Activated CD8-positive, alpha-beta memory T cell treated with anti-CD3 and anti-CD28 coated beads, Interleukin-2, amount 50 U/mL, for 4 hours (primary cell): ENCODE measurements around the gene ASAP3.

ENCODE experiments used
- DNase-seq: peaks from one replicate; pipeline ENCODE4 v3.0.0-alpha.2; 2020

The ASAP3 gene

DNA sequence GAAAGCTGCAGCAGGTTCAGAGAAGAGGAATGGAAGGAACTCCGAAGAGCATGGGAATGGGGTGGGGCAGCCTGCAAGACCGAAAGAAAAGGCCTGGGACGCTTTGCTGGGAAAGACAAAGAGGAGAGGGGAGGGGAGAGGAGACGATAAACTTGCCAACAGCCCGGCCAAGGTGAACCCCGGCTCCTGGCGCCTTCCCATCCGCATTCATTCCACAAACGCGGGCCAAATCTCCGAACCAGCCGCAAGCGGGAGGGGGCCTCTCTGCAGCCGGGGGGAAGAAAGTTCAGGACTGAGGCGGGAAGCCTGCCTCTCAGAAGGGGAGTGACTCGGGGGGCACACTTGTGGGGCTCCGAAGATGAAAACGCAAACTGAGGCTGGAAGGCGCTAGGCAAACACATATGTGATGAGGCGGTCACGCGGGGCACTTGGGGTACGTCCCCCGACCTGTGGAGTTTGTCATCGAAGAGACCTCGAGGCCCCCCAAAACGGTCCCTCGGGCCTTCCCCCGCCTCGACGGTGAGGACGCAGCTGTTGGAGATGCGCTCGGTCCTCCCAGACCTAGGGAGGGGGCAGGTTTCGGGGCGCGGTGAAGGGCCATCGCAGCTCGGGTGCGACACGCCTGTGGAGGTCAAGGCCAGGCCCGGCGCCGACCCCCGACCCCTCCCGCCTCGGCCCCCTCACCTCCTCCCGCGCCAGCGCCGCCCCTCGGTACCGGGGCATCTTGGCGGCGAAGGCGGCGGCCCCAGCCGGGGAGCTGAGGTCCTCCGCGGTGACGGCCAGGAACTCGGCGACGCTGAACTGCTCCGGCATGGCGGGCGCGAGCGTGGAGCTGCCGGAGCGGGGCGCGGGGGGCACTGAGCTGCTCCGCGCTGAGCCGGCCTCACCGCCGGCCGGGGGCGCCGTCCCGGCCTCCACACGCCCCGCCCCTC, at the start of gene ASAP3:
Gene ASAP3 (minus strand): TSS at position 859 of the 932 bp plus-strand sequence. CDS start 46 bp downstream, at position 813.
- DNase-seq = no peak

DNA sequence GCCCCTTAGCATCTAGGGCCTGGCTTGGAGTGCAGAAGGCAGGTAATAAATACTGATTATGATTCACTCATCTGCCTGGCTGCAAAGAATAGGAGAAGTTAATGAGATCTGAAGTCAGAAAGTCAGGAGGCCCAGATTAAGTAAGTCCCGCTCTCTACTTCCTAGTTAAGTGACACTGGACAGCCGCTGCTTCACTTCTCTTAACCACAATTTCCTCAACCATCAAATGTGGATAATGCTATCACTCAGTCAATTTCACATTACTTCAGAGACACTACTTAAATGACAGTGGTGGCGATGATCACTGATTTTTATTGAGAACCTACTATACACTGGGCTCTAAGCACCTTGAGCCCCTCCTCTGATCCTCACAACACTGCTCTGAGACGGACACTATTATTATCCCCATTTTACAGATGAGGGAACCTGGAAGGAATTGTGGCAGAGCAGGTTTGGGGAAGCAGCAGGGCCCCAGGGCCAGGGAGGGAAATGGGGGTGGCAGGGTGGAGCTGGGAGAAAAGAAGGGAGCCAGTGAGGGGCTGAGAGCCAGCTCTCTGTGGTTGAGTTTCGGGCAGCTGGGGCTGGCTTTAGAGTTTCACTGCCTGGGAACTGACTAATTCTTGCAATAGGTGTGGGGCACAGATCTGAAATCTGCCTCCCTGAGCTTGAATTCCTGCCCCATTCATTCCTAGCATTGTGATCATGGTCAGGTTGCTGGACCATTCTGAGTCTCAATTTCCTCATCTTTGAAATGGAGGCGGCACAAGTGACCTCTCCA, 49.5 kb upstream of the ASAP3 start:
- no peak for DNase-seq

DNA sequence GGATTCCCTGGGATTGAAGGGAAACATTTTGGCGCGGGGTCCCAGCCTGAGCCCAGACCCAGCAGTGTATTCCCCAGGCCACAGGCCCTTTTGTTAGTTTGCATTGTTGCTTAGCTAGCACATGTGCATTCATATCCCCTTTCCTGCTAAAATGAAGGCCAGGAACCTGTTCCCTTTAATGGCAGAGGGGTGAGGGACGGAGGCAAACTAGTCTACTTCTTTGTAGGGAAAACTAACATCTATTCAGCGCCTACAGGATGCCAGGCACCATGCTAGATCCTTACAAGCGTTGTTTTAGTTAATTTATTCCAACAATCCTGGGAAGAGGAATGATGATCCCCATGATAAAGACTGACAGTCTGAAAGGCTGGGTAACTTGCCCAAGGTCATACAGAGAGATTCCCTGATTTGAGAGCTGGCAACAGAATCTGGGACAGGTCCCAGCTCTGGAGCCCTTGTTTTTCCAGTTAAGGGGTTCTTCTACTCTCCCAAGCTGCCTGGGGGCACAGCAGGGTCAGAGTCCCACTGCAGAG, 47.6 kb upstream of the ASAP3 start:
- DNase-seq = no peak

DNA sequence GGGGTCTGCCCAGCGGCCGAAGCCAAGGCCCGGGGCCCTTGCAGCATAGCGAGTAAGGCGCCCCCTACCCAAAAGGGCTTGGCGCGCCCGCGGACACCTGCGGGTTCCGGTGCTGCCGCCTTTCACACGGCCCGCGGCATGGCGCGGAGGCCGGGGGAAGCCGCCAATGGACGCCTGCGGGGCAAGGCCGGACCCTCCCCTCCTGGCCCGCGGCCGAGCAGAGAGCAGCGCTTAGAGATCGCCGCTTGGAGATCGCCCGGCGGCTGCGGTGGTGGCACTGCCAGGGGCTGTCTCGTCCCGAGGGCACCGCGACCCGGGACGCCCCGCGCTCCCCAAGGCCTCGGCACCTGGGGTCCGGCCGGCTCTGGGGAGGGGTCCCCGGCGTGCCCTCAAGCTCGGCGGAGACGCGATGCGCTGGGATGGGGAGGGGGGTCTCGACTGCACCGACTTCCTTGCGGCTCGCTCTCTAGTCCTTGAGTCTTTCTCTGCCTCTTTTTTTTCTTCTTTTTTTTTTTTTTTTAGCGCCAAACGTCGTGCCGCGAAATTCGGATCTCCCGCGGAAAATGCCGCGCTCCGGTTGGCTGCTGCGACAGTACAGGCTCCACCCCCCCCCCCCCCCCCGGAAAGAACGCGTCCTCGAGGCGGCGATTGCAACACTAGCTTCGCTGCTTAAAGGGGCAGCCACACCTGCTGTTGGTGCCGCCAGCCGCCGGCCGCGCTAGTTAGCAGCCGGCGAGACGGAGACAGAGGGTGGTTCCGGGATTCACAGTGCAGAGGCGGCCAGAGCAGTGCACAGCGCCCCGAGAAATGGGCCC, 47.0 kb upstream of the ASAP3 start, which contains the start of gene E2F2:
Gene E2F2 (minus strand): TSS at position 487 of the 815 bp plus-strand sequence. CDS start 440 bp downstream, at position 47.
- peak; percentile 73 for DNase-seq

DNA sequence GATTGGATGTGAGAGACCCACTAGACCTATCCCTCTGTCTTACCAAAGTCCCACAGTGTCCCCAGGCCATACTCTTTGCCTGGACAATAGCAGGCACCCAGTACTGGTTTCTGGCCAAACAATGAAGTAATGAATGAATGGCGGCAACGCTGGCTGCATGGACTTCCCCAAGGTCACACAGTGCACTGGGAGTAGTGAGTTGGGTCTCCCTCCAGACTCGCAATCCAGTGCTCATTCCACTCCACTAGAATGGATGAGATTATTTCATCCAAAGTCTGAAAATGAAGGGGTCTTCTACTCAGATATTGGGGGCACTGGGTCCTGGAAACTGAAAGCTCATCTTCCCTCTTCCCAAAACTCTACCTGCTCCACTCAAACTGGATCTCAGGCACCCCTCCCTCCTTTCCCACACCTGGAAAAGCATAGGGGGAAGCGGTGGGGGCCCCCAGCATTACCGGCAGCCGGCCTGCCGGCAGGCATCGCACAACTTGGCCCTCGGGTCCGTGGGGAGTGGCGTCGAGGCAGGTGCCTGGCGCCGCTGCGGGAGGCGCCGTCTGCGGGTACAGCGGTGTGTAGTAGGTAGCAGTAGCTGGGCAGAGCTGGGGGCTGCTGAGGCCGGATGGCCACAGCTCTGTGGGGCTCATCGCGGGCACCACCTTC, 46.2 kb upstream of the ASAP3 start:
- no peak for DNase-seq

DNA sequence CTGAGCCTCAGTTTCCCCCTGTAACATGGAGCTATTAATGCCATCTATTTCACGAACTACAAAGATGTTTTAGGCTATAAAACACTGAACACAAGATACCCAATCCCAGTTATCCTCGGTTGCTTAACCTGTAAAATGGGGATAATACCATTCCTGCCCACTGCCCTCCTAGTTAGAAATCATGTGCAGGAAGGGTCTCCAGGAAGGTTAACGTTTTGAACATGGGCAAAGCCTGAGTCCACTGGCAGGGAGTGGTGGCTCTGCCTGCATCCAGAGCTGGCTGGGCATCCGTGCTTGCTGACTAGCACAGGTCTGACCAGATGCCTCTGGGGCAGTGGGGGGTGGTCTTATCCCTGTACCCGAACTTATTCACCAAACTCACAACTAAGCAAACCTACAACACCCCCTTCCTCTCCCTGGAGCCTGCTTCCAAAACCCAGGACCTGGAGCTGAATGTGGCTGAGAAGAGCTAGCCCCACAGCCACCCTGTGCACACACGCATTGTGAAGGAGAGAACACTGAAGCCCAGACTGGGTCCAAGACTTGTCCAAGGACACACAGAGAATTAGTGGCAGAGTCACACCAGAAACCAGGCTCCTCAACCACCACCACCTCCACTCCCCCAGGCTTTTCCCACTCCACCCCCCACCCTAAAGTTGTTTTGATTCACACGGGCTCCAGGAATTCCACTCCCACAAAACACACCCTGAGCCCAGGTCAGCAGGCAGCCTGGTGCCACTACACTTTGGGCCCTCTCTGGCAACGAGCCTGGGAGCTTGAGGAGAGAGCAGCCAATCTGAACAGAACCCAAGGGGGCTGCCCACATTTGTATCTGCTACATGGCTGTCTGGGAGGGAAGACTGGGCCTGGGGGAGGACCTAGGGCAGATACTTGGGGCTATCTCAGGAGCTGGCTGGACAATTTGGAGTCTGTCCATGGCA, 45.4 kb upstream of the ASAP3 start:
- no peak for DNase-seq

DNA sequence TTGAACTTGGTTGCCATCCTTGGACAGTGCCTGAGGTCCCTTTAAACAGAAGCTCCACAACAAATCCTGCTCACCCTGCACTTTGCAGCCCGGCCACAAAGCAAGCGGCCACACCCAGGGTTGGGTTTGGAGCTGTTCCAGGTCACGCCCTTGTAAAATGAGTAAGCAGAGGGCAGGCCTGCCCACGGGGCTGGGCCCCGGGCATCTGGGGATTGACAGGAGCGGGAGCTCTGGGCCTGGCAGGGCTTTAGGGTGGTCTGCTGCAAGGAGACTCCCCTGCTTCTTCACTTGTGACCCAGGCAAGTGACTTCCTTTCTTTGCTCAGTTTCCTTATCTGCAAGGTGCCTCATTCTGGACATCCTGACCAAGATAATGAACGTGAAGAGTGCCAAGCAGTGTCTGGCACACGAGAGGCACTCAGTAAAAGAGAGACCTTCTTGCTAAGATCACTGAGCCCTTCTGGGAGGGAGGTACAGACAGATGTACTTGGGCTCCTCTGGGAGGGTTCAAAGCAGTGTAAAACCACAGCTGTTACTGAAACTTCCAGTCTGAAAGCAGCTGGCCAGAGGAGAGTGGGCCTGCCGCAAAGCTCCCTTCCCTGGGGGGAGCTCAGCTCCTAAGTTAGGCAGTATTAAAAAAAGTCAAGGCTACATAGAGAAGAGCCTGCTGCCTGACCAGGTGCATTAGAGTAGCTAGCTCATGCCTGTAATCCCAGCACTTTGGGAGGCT, 44.4 kb upstream of the ASAP3 start:
- peak; percentile 75 for DNase-seq

DNA sequence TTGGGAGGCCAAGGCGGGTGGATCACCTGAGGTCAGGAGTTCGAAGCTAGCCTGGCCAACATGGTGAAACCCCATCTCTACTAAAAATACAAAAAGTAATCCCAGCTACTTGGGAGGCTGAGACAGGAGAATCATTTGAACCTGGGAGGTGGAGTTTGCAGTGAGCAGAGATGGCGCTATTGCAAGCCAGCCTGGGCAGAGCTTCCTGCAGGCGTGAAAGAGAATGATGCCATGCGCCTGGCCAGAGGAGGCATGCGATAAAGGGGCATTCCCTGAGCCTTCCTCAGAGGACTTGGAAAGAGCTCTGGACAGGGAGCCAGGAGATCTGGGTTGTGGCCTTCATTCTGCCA, 43.9 kb upstream of the ASAP3 start:
- DNase-seq = no peak

DNA sequence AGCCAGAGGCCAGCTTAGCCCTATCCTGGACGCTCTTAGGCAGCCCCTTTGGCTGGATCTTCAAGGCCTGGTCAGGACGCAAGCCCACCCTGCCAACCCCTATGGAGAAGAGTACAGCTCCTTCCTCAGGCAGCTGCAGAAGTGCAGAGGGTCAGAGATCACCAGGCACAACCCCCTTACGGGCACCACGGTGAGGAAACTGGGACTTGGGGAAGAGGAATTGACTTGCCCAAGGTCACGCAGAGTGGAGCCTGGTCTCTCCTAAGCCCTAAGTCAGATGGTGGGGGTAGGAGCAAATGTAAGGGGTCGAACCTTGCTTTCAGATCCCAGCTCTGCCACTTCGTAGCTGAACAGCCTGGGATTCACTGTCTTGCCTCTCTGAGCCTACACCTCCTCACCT, 43.4 kb upstream of the ASAP3 start:
- DNase-seq = no peak

DNA sequence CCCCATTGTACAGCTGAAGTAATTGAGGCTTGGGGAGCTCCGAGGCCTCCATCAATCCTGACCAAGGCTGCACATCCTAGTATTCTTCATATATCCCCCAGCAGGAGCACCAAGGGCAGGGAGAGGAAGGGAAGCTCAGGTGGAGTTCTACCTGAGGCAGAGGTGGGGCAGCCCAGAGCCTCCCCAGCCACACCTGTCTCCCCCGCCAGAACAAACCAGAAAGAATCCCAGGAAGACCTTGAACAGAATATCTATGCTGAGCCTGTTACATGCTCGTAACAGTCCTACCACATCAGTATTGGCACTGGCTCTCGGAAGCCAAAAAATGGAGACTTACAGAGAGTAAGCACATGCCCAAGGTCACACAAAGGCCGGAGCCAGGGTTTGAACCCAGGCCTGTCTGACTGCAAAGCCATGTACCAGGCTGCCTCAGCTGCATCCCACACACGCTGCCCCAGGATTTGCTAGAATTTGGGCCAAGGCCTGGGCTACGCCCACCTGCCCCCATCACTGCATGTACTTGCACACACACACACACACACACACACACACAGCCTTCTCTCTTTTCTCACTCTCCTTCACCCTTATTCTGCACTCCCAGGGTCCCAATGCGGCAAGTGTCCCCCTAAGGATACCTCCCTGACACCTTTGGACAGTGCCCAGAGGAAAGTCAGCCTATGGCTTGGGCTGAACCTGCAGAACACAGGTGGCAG, 42.5 kb upstream of the ASAP3 start:
- DNase-seq = no peak

DNA sequence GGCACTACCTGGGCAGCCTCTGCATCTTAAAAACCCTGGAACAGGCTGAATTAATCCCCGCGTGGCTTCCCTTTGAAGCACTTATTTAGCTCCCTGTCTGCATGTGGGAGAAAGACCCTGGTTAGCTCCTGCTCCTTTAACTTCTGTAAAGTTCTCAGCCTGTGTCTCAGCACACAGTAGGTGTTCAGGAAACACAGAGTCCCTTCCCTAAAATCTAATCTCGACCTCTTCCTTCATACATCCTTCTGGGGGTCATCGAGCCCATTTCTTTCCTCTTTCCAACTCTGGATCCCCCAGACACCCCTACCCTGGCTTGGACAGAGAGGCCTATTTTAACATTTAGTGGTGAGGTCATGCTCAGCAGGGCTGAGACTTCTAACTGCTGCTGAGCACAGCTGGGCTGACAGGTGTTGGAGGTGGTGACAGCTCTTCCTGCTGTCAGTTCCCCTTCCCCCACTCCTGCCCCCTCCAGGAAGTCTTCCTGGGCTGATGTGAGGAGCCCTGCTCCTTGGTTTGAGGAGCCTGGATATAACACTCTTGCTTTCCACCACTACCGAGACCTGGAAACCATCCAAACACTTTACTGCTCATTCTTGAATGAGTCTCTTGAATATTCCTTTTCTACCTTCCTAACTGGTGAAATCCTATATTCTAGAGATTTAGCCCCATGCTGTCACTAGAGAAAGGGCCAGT, 41.7 kb upstream of the ASAP3 start:
- no peak for DNase-seq

DNA sequence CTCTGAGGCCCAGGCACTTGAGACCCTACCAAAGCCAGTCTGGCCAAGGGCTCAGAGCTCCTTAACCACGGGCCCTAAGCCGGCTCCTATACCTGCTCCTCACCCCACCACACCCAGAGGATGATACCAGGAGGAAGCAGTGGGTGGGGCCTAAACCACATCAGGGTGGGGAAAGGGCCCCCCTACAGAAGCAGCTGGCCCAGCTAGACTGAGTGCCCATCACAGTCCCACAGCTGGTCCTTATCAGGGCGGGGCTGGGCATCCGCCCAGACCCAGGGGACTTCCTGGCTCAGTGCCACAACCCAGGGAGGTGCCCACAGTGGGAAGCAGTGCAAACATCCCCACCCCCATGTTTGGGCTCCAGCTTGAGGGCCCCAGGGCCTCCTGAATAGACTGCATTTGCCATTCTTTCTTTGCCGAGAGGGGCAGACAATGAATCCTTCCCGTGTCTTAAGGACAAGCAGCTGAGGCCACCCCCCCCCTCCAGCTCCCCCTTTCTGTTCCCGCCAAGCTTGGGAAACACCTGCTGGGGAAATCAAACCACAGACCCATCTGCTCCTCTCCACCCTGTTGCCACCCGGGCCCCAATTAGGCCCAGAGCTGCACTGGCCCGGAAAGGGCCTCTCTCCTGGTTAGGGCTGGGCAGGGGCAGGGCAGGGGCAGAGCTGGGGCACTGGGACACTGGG, 40.9 kb upstream of the ASAP3 start:
- DNase-seq = no peak

DNA sequence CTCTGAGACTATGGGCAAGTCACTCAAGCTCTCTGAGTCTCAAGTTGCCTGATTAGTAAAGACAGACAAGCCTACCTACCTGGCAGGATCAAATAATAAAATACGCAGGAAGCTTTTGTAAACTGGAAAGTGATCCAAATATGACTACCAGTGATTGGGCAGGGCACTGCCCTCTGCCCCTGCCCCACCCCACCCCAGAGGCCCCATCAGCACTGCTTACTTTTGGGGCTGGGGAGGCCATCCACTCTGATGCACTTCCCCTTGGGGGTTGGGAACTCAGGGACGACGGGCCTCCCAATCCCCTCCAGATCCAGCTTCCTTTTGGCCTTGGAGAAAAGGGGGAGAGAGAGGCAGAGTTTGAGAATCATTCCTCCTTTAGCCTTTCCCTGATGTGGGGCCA, 40.2 kb upstream of the ASAP3 start:
- DNase-seq = no peak

DNA sequence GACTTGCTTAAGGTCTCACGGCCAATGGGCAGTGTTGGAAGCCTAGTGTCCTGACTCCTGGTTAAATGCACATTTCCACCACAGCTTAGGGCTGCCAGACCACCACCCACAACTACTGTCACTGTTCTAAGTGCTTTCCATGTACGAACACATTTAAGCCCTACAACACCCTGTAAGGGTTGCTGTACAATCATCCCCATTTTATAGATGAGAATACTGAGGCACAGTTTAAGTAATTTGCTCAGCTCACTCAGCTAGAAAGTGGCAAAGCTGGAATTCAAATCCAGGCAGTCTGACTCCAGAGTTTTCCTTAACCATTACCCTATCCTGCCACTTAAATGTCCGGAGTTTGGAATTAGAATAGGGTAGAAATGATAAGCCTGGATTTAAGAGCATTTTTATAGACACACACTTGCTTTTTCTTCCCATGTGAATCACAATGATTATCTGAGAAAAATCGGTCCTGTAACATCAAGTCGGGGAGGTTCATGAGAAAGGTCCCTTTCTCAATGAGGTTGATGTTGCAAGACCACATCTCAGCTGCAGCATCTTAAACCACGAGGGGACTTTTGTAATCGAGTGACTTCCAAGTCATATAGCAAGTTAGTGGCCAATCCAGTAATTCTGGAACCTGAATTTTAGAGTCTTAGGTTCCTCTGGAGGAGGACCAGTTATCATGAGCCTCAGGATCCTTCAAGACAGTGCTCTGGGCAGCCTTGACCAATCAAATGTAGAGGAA, 38.4 kb upstream of the ASAP3 start:
- DNase-seq = no peak

DNA sequence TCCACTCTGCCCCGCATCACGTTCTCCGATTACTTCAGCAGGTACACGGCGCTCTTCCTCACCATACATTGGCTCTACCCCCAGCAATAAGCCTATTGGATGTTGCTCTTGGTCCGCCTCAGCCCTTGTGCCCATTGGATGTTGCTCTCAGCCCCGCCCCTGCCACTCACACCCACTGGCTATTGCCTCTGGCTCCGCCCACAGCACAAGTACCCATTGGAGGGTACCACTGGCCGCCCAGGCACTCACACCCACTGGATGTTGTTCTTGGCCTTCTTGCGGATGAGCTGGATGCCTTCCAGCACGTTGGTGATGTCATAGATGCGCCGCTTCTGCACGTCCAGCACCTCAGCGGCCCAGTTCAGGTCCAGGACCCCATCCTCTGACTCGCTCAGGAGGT, 37.6 kb upstream of the ASAP3 start:
- DNase-seq = no peak

DNA sequence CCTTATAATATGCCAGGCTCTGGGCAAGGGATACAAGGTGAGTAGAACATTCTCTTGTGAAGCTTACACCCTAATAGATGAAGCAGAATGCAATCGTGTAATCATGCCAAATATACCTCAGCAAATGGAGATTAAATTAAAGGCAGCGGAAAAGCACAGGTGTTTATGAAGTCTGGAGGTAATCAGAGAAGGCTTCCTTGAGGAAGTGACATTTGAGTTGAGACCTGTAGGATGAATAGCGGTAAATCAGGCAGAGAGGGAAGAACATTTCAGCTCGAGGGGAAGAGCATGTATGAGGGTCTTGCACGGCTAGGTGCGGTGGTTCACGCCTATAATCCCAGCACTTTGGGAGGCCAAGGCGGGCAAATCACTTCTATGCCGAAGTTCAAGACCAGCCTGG, 33.6 kb upstream of the ASAP3 start:
- no peak for DNase-seq

DNA sequence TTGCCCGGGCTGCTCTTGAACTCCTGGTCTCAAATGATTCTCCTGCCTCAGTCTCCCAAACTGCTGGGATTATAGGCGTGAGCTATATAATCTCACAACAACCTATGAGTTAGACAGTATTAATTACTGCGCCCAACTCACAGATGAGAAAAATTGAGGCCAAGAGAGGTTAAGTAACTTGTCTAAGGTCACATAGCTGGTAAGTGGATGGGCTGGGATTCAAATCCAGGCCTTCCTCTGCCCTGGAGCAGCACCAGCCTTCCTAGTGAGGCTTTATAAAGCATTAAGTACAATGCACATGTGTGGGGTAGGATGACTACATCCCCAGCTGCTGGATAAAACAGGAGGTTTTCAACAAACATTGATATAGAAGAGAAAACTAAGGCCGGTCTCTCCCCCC, 31.9 kb upstream of the ASAP3 start:
- no peak for DNase-seq
